Hepatocyte (in vitro differentiated cells): ENCODE data around the gene ADAMTSL3.

Source experiments
- CTCF ChIP-seq: fragments of 200-600 bp; sonication (generic); IDR thresholded peaks from 2 replicates; pipeline ENCODE4 v1.5.1; 2016; ENCODE audit warnings: antibody characterized with exemption, mild to moderate bottlenecking; ENCODE audit not compliant: poor library complexity
- EZH2phosphoT487 ChIP-seq: fragments of 200-600 bp; sonication (generic); IDR thresholded peaks from one replicate; pipeline ENCODE4 v1.6.1; 2018; ENCODE audit warnings: antibody characterized with exemption, mild to moderate bottlenecking, low read depth, moderate library complexity; ENCODE audit not compliant: unreplicated experiment, severe bottlenecking

GRCh38 chr15:83776986-83777385, 123.1 kb downstream of the ADAMTSL3 start:
- no peak for TF ChIP-seq CTCF
- no peak for TF ChIP-seq EZH2phosphoT487
